22Rv1 (cell line): ENCODE results near the gene ZFP91.

ENCODE experiments used
- CTCF ChIP-seq: fragments of 450-650 bp; IDR thresholded peaks from 2 replicates; pipeline ENCODE4 v1.5.1; 2017; ENCODE audit warnings: mild to moderate bottlenecking
- ZFX ChIP-seq: fragments of 450-650 bp; IDR thresholded peaks from 2 replicates; pipeline ENCODE4 v1.6.1; 2017; ENCODE audit warnings: antibody characterized with exemption, borderline replicate concordance

GRCh38 chr11:58549644-58550043 lies 29.2 kb upstream of the ZFP91 start:
- TF ChIP-seq CTCF, result no peak
- TF ChIP-seq ZFX, result no peak
